NCI-H2171 treated with DMSO at 0.1 percent for 48 hours (cell line): ENCODE results near the gene SKIL.

Experiments
- DNase-seq: peaks from one replicate; lab custom pipeline; 2025; lab: John Stamatoyannopoulos, UW

SKIL gene

GRCh38 chr3:170397685-170398084 lies 40.2 kb downstream of the SKIL start:
- no peak for DNase-seq

- no peak for DNase-seq
These were observed 47.6 kb downstream of the SKIL start for GRCh38 chr3:170405101-170405500.

- DNase-seq = peak; percentile 51
These were observed 53.0 kb downstream of the SKIL start for GRCh38 chr3:170410428-170411029.

- DNase-seq = no peak
These were observed 55.8 kb downstream of the SKIL start for GRCh38 chr3:170413291-170413690.

GRCh38 chr3:170414202-170414663 lies 56.7 kb downstream of the SKIL start:
- DNase-seq = peak; percentile 81

- peak; percentile 18 for DNase-seq
These were observed 59.6 kb downstream of the SKIL start for GRCh38 chr3:170417090-170417489.

- no peak for DNase-seq
These were observed 61.2 kb downstream of the SKIL start, which contains the start of gene CLDN11 for GRCh38 chr3:170418422-170419398. TSS of gene CLDN11 (plus strand) at chr3:170418868. CDS start at chr3:170419067, 199 bp downstream.

GRCh38 chr3:170419557-170420087 lies 62.1 kb downstream of the SKIL start:
- DNase-seq = no peak

- DNase-seq = no peak
These were observed 62.8 kb downstream of the SKIL start for GRCh38 chr3:170420307-170420821.

GRCh38 chr3:170421111-170421641 lies 63.7 kb downstream of the SKIL start:
- DNase-seq = no peak

GRCh38 chr3:170421758-170422157 lies 64.2 kb downstream of the SKIL start:
- DNase-seq = no peak

GRCh38 chr3:170423001-170423615 lies 65.6 kb downstream of the SKIL start:
- DNase-seq = no peak

GRCh38 chr3:170424879-170425278 lies 67.4 kb downstream of the SKIL start:
- DNase-seq = no peak

GRCh38 chr3:170425491-170426239 lies 68.2 kb downstream of the SKIL start:
- no peak for DNase-seq

GRCh38 chr3:170426240-170426797 lies 68.8 kb downstream of the SKIL start:
- DNase-seq = no peak

GRCh38 chr3:170428095-170428494 lies 70.6 kb downstream of the SKIL start:
- no peak for DNase-seq

- no peak for DNase-seq
These were observed 71.5 kb downstream of the SKIL start for GRCh38 chr3:170429050-170429449.

GRCh38 chr3:170431054-170431453 lies 73.5 kb downstream of the SKIL start:
- DNase-seq = no peak

GRCh38 chr3:170432416-170432815 lies 74.9 kb downstream of the SKIL start:
- no peak for DNase-seq

- no peak for DNase-seq
These were observed 79.2 kb downstream of the SKIL start for GRCh38 chr3:170436697-170437096.

- DNase-seq = no peak
These were observed 79.7 kb downstream of the SKIL start for GRCh38 chr3:170437176-170437575.
